Measurements from ENCODE around the gene RBKS. TPM values are rescaled to one million over a fixed set of nuclear protein-coding genes. Genes with fewer than 3 reads are reported as not detected.
A peak's percentile ranks its signal among the peaks of the same experiment; 100 is the strongest.

Gene RBKS
- total and polyA plus RNA-seq, 2 donors from 2014 or later: 10.3 to 28.7 TPM

DNA sequence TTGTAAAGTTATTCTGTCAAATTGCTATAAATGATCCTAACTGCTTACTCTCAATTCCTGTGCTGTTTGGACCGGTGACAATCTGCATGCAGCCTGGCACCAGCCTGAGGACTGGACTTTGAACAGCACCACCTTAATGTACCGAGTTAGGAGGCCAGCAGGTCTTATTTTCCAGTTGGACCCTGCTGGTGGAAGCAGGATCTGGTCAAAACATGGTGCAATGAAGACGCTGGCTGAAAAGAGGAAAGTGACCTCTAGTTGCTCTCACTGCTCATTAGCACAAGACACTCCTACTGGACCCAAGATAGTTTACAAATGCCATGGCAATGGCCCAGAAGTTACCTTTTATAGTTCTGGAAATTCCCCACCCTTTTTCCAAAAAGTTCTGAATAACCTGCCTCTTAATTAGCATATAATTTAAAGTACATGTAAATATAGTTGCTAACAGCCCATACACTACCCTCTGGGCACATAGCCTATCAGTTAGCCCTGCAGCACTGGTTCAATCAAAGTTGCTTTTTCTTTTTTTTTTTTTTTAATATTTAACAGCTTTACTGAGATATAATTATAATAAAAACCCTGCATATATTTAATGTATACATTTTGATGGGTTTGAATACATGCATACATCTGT is 35.8 kb downstream of the RBKS start:
- H3K9ac ChIP-seq (ENCODE audit: low read length in 3 of 3): no peak overlapping the region
- H3K27me3 ChIP-seq (ENCODE audit: control insufficient read depth, insufficient read depth, low read length): no peaks in the 10 kb centered on the region
- no peak overlapping the region for H3K27ac ChIP-seq (ENCODE audit: low read depth in 2 of 2, low read length in 2 of 2)
- TF ChIP-seq, protein P1, sequence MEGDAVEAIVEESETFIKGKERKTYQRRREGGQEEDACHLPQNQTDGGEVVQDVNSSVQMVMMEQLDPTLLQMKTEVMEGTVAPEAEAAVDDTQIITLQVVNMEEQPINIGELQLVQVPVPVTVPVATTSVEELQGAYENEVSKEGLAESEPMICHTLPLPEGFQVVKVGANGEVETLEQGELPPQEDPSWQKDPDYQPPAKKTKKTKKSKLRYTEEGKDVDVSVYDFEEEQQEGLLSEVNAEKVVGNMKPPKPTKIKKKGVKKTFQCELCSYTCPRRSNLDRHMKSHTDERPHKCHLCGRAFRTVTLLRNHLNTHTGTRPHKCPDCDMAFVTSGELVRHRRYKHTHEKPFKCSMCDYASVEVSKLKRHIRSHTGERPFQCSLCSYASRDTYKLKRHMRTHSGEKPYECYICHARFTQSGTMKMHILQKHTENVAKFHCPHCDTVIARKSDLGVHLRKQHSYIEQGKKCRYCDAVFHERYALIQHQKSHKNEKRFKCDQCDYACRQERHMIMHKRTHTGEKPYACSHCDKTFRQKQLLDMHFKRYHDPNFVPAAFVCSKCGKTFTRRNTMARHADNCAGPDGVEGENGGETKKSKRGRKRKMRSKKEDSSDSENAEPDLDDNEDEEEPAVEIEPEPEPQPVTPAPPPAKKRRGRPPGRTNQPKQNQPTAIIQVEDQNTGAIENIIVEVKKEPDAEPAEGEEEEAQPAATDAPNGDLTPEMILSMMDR (IDR thresholded peaks at IDR 0.05; ENCODE audit: borderline replicate concordance, extremely low read depth, insufficient read depth): no peak
- no peaks in the 10 kb centered on the region for H3K36me3 ChIP-seq (ENCODE audit: control insufficient read depth in 2 of 3, insufficient read depth in 3 of 3, low read length in 3 of 3)
- peaks cover 0 to 4% (median 0%) of the 10 kb centered on the region in 3 donors for H3K4me1 ChIP-seq (ENCODE audit: control insufficient read depth in 2 of 3, insufficient read depth in 2 of 3, low read depth in 1 of 3, low read length in 3 of 3)
- no peak for DNase-seq
- intact Hi-C loops (cut with DNase I): no loop called here
- FAIRE-seq: no peak
- no peak overlapping the region for H3K4me3 ChIP-seq (ENCODE audit: low read length in 3 of 3)
- peaks cover 0 to 2% (median 0%) of the 10 kb centered on the region in 3 donors for H3K9me3 ChIP-seq (ENCODE audit: control insufficient read depth in 2 of 3, insufficient read depth in 1 of 3, low read length in 3 of 3)

DNA sequence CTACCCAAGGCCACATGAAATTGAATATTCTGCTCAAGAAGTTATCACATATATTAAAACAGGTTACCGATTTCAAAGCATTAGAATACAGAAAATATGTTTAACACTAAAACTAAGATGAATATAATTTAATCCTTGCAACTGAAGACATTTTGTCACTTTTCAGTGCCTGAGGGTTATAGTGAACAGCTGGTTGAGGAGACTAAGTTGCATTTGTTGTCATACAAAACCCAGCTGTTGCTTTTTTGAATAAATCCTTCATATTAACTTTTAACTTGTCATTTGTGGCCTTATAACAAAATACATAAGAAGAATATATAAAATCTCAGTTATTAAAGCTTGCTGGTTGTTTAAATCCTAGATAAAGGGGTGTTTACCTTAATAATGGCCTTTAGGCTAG is 37.5 kb downstream of the RBKS start:
- DNase-seq (peak in 1 of 5 donors; percentile 34), FAIRE-seq (no peak)
- Histone ChIP-seq H3K27ac (ENCODE audit: low read depth in 2 of 2, low read length in 2 of 2) (no peak overlapping the region), H3K9ac (ENCODE audit: low read length in 3 of 3) (no peak overlapping the region), H3K4me3 (ENCODE audit: low read length in 3 of 3) (no peak overlapping the region), H3K27me3 (ENCODE audit: control insufficient read depth, insufficient read depth, low read length) (no peaks in the 10 kb centered on the region), H3K9me3 (ENCODE audit: control insufficient read depth in 2 of 3, insufficient read depth in 1 of 3, low read length in 3 of 3) (peaks cover 0 to 1% (median 0%) of the 10 kb centered on the region in 3 donors), H3K4me1 (ENCODE audit: control insufficient read depth in 2 of 3, insufficient read depth in 2 of 3, low read depth in 1 of 3, low read length in 3 of 3) (peaks cover 0 to 4% (median 0%) of the 10 kb centered on the region in 3 donors), H3K36me3 (ENCODE audit: control insufficient read depth in 2 of 3, insufficient read depth in 3 of 3, low read length in 3 of 3) (no peaks in the 10 kb centered on the region)
- TF ChIP-seq, protein P1 (IDR thresholded peaks at IDR 0.05; ENCODE audit: borderline replicate concordance, extremely low read depth, insufficient read depth): no peak
- intact Hi-C loops (cut with DNase I): no loop called here

- Histone ChIP-seq H3K27me3 (ENCODE audit: control insufficient read depth, insufficient read depth, low read length) (no peaks in the 10 kb centered on the region), H3K4me3 (ENCODE audit: low read length in 3 of 3) (no peak overlapping the region), H3K36me3 (ENCODE audit: control insufficient read depth in 2 of 3, insufficient read depth in 3 of 3, low read length in 3 of 3) (peaks cover 0 to 2% (median 0%) of the 10 kb centered on the region in 3 donors), H3K4me1 (ENCODE audit: control insufficient read depth in 2 of 3, insufficient read depth in 2 of 3, low read depth in 1 of 3, low read length in 3 of 3) (peaks cover 0 to 4% (median 0%) of the 10 kb centered on the region in 3 donors), H3K27ac (ENCODE audit: low read depth in 2 of 2, low read length in 2 of 2) (no peak overlapping the region), H3K9me3 (ENCODE audit: control insufficient read depth in 2 of 3, insufficient read depth in 1 of 3, low read length in 3 of 3) (no peaks in the 10 kb centered on the region), H3K9ac (ENCODE audit: low read length in 3 of 3) (no peak overlapping the region)
- no peak for FAIRE-seq
- intact Hi-C loops (cut with DNase I): no loop called here
- TF ChIP-seq, protein P1 (IDR thresholded peaks at IDR 0.05; ENCODE audit: borderline replicate concordance, extremely low read depth, insufficient read depth): no peak
- no peak for DNase-seq
These were observed 40.5 kb downstream of the RBKS start for GRCh38 chr2:27849558-27850205.

All from kidney (tissue), 14 donors.